OCI-LY7 (cell line): Measurements from ENCODE around the gene LSM4. TPM values are rescaled to one million over a fixed set of nuclear protein-coding genes. Genes with fewer than 3 reads are reported as not detected.

Source experiments
- BruUV-seq: library from RNA; stranded (reverse); fragments of 400-500 nt; replicated peaks from 2 replicates; lab custom pipeline; 2021; lab: Mats Ljungman, UMichigan
- CTCF ChIA-PET: fragments of 300-600 bp; sonication (Branson Sonifier 250); formaldehyde crosslinking; loops from one replicate; lab custom pipeline; 2022; ENCODE audit warnings: antibody characterized with exemption; ENCODE audit not compliant: unreplicated experiment; lab: Charles Lee
- POLR2A ChIA-PET: fragments of 300-600 bp; sonication (Branson Sonifier 250); formaldehyde crosslinking; loops from one replicate; lab custom pipeline; 2022; ENCODE audit warnings: antibody characterized with exemption; lab: Charles Lee
- DNase-seq: peaks from one replicate; pipeline ENCODE4 v3.0.0-alpha.2; 2015; ENCODE audit warnings: low spot score
- H2AFZ ChIP-seq: fragments of 200-600 bp; sonication (generic), shearing (Covaris generic); 2 replicates; pipeline ENCODE4 v1.6.1; 2014; ENCODE audit warnings: mild to moderate bottlenecking, antibody characterized with exemption, low read length, moderate library complexity
- H3K27ac ChIP-seq: fragments of 200-600 bp; sonication (generic); 2 replicates; pipeline ENCODE4 v1.5.1; 2014; ENCODE audit warnings: mixed run types, low read depth, mild to moderate bottlenecking, moderate library complexity, low read length, inconsistent platforms; ENCODE audit not compliant: poor library complexity, severe bottlenecking
- H3K36me3 ChIP-seq: fragments of 200-600 bp; sonication (generic); 2 replicates; pipeline ENCODE4 v1.6.1; 2014; ENCODE audit warnings: mild to moderate bottlenecking, antibody characterized with exemption, low read length, moderate library complexity, mixed read lengths; ENCODE audit not compliant: insufficient read depth
- H3K4me1 ChIP-seq: fragments of 200-600 bp; sonication (generic); 2 replicates; pipeline ENCODE4 v1.5.1; 2014; ENCODE audit warnings: mild to moderate bottlenecking, low read length; ENCODE audit not compliant: insufficient read depth, poor library complexity, severe bottlenecking
- H3K4me2 ChIP-seq: fragments of 200-600 bp; sonication (generic); 2 replicates; pipeline ENCODE4 v1.6.1; 2014; ENCODE audit warnings: mild to moderate bottlenecking, low read length
- H3K4me3 ChIP-seq: fragments of 200-600 bp; sonication (generic); 2 replicates; pipeline ENCODE4 v1.5.1; 2014; ENCODE audit warnings: mild to moderate bottlenecking, low read depth, low read length; ENCODE audit not compliant: poor library complexity, severe bottlenecking
- H3K79me2 ChIP-seq: fragments of 200-600 bp; sonication (generic); 2 replicates; pipeline ENCODE4 v1.6.1; 2016; ENCODE audit warnings: low read depth, mild to moderate bottlenecking, low read length, moderate library complexity, mixed read lengths; ENCODE audit not compliant: insufficient read depth
- H3K9me2 ChIP-seq: fragments of 200-600 bp; sonication (generic); 2 replicates; pipeline ENCODE4 v1.6.1; 2016; ENCODE audit warnings: mild to moderate bottlenecking, low read length, mixed read lengths; ENCODE audit not compliant: insufficient read depth
- H3K9me3 ChIP-seq: fragments of 200-600 bp; sonication (generic); 2 replicates; pipeline ENCODE4 v1.6.1; 2014; ENCODE audit warnings: mild to moderate bottlenecking, mixed run types, low read length, mixed read lengths
- H4K20me1 ChIP-seq: fragments of 200-600 bp; sonication (generic); 2 replicates; pipeline ENCODE4 v1.6.1; 2014; ENCODE audit warnings: mild to moderate bottlenecking, antibody characterized with exemption, low read length, moderate library complexity, mixed read lengths; ENCODE audit not compliant: insufficient read depth
- CTCF ChIP-seq: fragments of 200-600 bp; sonication (generic); conservative IDR thresholded peaks from 2 replicates; pipeline ENCODE4 v1.5.1; 2014; ENCODE audit warnings: mild to moderate bottlenecking, antibody characterized with exemption, low read length, moderate library complexity, mixed read lengths
- EZH2phosphoT487 ChIP-seq: fragments of 200-600 bp; sonication (generic); IDR thresholded peaks from 2 replicates; pipeline ENCODE4 v1.6.1; 2018; ENCODE audit warnings: low read depth, borderline replicate concordance, mild to moderate bottlenecking, mixed run types, antibody characterized with exemption, low read length, moderate library complexity, mixed read lengths
- intact Hi-C: fragments of 100-400 bp; cut with micrococcal nuclease; formaldehyde crosslinking; loops from one replicate; pipeline ENCODE4 v1.10.0; 2022; ENCODE audit not compliant: unreplicated experiment
- total RNA-seq, 2 experiments: library from RNA; depleted of rRNA in 1 of 2; stranded (reverse); fragments of >200 nt in 1 of 2; shearing (Covaris generic) in 1 of 2; gene quantifications; 2 replicates each; pipeline ENCODE4 v1.2.3, GENCODE V29; 2014 to 2022

Gene LSM4
- total RNA-seq, 2 experiments from 2014 or later = 232 to 451 TPM

DNA sequence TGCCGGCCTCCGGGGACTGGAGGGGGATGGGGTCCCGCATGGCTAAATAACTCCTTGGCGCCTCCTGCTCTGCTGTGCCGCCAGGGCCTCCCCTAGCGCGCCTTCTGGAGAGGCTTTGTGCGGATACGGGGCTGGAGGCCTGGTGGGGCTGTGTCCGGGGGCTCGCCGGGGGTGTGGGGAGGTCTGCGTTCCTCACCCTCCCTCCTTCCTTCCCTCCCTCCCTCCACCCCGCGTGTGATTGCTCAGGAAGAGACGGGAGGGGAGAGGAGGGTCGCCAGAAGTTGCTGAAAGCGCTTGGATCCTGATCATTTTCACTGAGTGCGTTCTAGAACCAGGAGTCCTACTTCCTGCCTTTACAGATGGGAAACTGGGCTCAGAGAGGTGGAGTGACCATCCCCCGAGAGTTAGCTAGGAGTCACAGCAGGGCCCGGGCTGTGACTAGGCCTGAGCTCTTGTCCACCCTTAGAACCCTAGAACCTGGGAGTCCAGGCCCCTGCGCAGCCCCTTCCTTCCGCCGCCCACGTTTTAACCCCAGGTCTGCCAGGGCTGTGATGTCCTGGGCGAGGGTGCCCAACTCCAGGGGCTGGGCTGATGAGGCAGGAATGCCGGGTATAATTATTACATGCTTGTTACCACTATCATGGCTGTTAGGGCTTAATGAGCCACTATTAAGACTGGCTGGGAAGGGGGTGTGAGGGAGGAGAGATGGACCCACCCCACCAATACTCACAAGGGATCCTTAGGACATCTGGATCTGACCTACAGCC, 40.7 kb downstream of the LSM4 start:
- TSS peak; percentile 96 for BruUV-seq
- POLR2A ChIA-PET = interaction anchor here (0.5 to 3.8 kb wide), 17 partner anchors 10 to 276 kb away, joined by 3 to 44 read pairs (median 6); partner anchors contain the start of genes LSM4 and SSBP4

GRCh38 chr19:18281082-18282020, 41.5 kb downstream of the LSM4 start, which contains the start of gene JUND:
Gene JUND (minus strand): TSS chr19:18281622. CDS start chr19:18281484, 138 bp downstream.
- intact Hi-C loops = loop anchor here (1.0 to 2.0 kb wide), 2 partner anchors 11 to 129 kb away; no protein-coding TSS in a partner anchor
- ChIA-PET POLR2A (interaction anchor here (0.5 to 3.8 kb wide), 20 partner anchors 11 to 277 kb away, joined by 3 to 44 read pairs (median 6); partner anchors contain the start of genes LSM4 and SSBP4), CTCF (interaction anchor here (0.5 to 1.8 kb wide), 5 partner anchors 11 to 77 kb away, joined by 3 to 9 read pairs (median 3); partner anchors contain the start of gene LSM4)
- Histone ChIP-seq H3K36me3 (peaks cover 16% of the 10 kb centered on the region; the same call in 1 of the 2 replicates), H3K27ac (peak within 1 kb of the TSS; percentile 89), H3K9me3 (no peaks in the 10 kb centered on the region), H4K20me1 (peaks cover 10% of the 10 kb centered on the region; the same call in 1 of the 2 replicates), H3K4me1 (peaks cover 28% of the 10 kb centered on the region), H3K79me2 (peaks cover 20% of the 10 kb centered on the region; the same call in 1 of the 2 replicates), H2AFZ (no peak within 1 kb of the TSS), H3K4me3 (peak within 1 kb of the TSS; percentile 80), H3K9me2 (no peaks in the 10 kb centered on the region), H3K4me2 (peak within 1 kb of the TSS; percentile 94)
- no TSS peak for BruUV-seq
- TF ChIP-seq CTCF = peak; percentile 35; the same call in 1 of the 2 replicates
- no peak for TF ChIP-seq EZH2phosphoT487
- peak; percentile 98 for DNase-seq

More for the DNA sequence above, 40.7 kb downstream of the LSM4 start:
- Histone ChIP-seq H3K9me3 (no peaks in the 10 kb centered on the region), H3K4me3 (peak overlapping the region; percentile 72), H3K9me2 (no peaks in the 10 kb centered on the region), H2AFZ (no peak overlapping the region), H3K36me3 (peaks cover 16% of the 10 kb centered on the region; the same call in 1 of the 2 replicates), H3K4me2 (peak overlapping the region; percentile 94), H4K20me1 (peaks cover 10% of the 10 kb centered on the region; the same call in 1 of the 2 replicates), H3K79me2 (peaks cover 20% of the 10 kb centered on the region; the same call in 1 of the 2 replicates), H3K27ac (peak overlapping the region; percentile 89), H3K4me1 (peaks cover 28% of the 10 kb centered on the region)
- TF ChIP-seq CTCF = no peak
- TF ChIP-seq EZH2phosphoT487 = no peak
- intact Hi-C loops = no loop called here
- DNase-seq = peak; percentile 47
- CTCF ChIA-PET = interaction anchor here (0.5 to 1.8 kb wide), 4 partner anchors 11 to 57 kb away, joined by 3 to 9 read pairs (median 5); partner anchors contain the start of gene LSM4
